IMR-90 (cell line): ENCODE measurements around the gene LTF. TPM values are rescaled to one million over a fixed set of nuclear protein-coding genes. Genes with fewer than 3 reads are reported as not detected.
"Not testable (repeated sequence)": the region's sequence is repeated elsewhere in the genome, so short reads cannot be mapped to it uniquely, and the experiment has no call there.

ENCODE experiments used
- ATAC-seq: fragments of 200-7000 bp; cut with Tn5 transposase; 2 replicates; pipeline ENCODE4 v1.9.1; 2020; ENCODE audit warnings: low read depth, mild to moderate bottlenecking, moderate library complexity
- BruUV-seq: library from RNA; stranded (reverse); fragments of 400-500 nt; replicated peaks from 2 replicates; lab custom pipeline; 2021; lab: Mats Ljungman, UMichigan
- CTCF ChIA-PET: fragments of 300-600 bp; formaldehyde crosslinking; extraction: SDS; loops from one replicate; lab custom pipeline; 2021; ENCODE audit warnings: antibody characterized with exemption; lab: Yijun Ruan, JAX
- POLR2A ChIA-PET: fragments of 300-600 bp; sonication (Branson Sonifier 250); formaldehyde crosslinking; loops from one replicate; lab custom pipeline; 2022; ENCODE audit warnings: antibody characterized with exemption; ENCODE audit not compliant: unreplicated experiment; lab: Charles Lee
- DNase-seq: peaks from one replicate; pipeline ENCODE4 v3.0.0; 2013
- H2AFZ ChIP-seq: replicated peaks from 2 replicates; pipeline ENCODE3; 2013; ENCODE audit warnings: low read length, mild to moderate bottlenecking; ENCODE audit not compliant: poor library complexity
- H2AK5ac ChIP-seq: 2 replicates; pipeline ENCODE4 v1.6.1; 2013; ENCODE audit warnings: low read depth, low read length, inconsistent platforms
- H2AK9ac ChIP-seq: replicated peaks from 2 replicates; pipeline ENCODE3; 2013; ENCODE audit warnings: mild to moderate bottlenecking, low read depth, low read length, moderate library complexity; ENCODE audit not compliant: poor library complexity
- H2BK120ac ChIP-seq: 2 replicates; pipeline ENCODE4 v1.6.1; 2013; ENCODE audit warnings: low read depth, low read length, inconsistent platforms
- H2BK15ac ChIP-seq: 3 replicates; pipeline ENCODE4 v1.6.1; 2013; ENCODE audit warnings: low read depth, low read length, inconsistent platforms
- H2BK20ac ChIP-seq: 2 replicates; pipeline ENCODE4 v1.6.1; 2013; ENCODE audit warnings: low read depth, mild to moderate bottlenecking, inconsistent platforms, low read length, moderate library complexity
- H2BK5ac ChIP-seq: 2 replicates; pipeline ENCODE4 v1.6.1; 2013; ENCODE audit warnings: mild to moderate bottlenecking, low read depth, low read length, inconsistent platforms; ENCODE audit not compliant: poor library complexity, severe bottlenecking
- H3K14ac ChIP-seq: replicated peaks from 2 replicates; pipeline ENCODE4 v1.6.1; 2013; ENCODE audit warnings: low read depth, low read length, inconsistent platforms
- H3K18ac ChIP-seq: 2 replicates; pipeline ENCODE4 v1.6.1; 2013; ENCODE audit warnings: low read depth, low read length, control low read depth
- H3K23ac ChIP-seq: 2 replicates; pipeline ENCODE4 v1.6.1; 2013; ENCODE audit warnings: low read depth, low read length, inconsistent platforms
- H3K27ac ChIP-seq: 2 replicates; pipeline ENCODE4 v1.5.1; 2013; ENCODE audit warnings: mild to moderate bottlenecking, control low read depth, low read length; ENCODE audit not compliant: insufficient read depth
- H3K27me3 ChIP-seq: 2 replicates; pipeline ENCODE4 v1.6.1; 2013; ENCODE audit warnings: low read length; ENCODE audit not compliant: control insufficient read depth, insufficient read depth
- H3K36me3 ChIP-seq: 2 replicates; pipeline ENCODE4 v1.6.1; 2013; ENCODE audit warnings: low read length, mixed read lengths; ENCODE audit not compliant: control insufficient read depth, insufficient read depth
- H3K4ac ChIP-seq: 2 replicates; pipeline ENCODE4 v1.6.1; 2013; ENCODE audit warnings: low read depth, low read length, inconsistent platforms
- H3K4me1 ChIP-seq: 2 replicates; pipeline ENCODE4 v1.6.1; 2013; ENCODE audit warnings: low read length, mixed read lengths; ENCODE audit not compliant: control insufficient read depth, insufficient read depth
- H3K4me2 ChIP-seq: 2 replicates; pipeline ENCODE4 v1.6.1; 2013; ENCODE audit warnings: low read depth, mild to moderate bottlenecking, control low read depth, low read length, moderate library complexity
- H3K4me3 ChIP-seq: 2 replicates; pipeline ENCODE4 v1.5.1; 2013; ENCODE audit warnings: low read depth, mild to moderate bottlenecking, control low read depth, low read length, moderate library complexity; ENCODE audit not compliant: insufficient read depth
- H3K56ac ChIP-seq: 2 replicates; pipeline ENCODE4 v1.6.1; 2013; ENCODE audit warnings: low read length, inconsistent platforms; ENCODE audit not compliant: insufficient read depth; ENCODE audit errors: extremely low read depth
- H3K79me1 ChIP-seq, 2 experiments: 2 replicates each; pipeline ENCODE4 v1.6.1; 2013; ENCODE audit warnings: low read length in 2 of 2, inconsistent platforms in 1 of 2, low read depth in 1 of 2
- H3K9ac ChIP-seq: 2 replicates; pipeline ENCODE4 v1.6.1; 2013; ENCODE audit warnings: low read depth, low read length, control low read depth
- H3K9me1 ChIP-seq: 2 replicates; pipeline ENCODE4 v1.6.1; 2013; ENCODE audit warnings: low read length, inconsistent platforms; ENCODE audit not compliant: insufficient read depth
- H3K9me3 ChIP-seq: 2 replicates; pipeline ENCODE4 v1.6.1; 2013; ENCODE audit warnings: low read length; ENCODE audit not compliant: control insufficient read depth, insufficient read depth
- H4K20me1 ChIP-seq: 2 replicates; pipeline ENCODE4 v1.6.1; 2013; ENCODE audit warnings: low read length, inconsistent platforms; ENCODE audit not compliant: insufficient read depth
- H4K5ac ChIP-seq: 2 replicates; pipeline ENCODE4 v1.6.1; 2013; ENCODE audit warnings: mild to moderate bottlenecking, low read depth, low read length, control low read depth
- H4K8ac ChIP-seq, 2 experiments: 2 replicates each; pipeline ENCODE4 v1.6.1; 2013; ENCODE audit warnings: low read depth in 2 of 2, low read length in 2 of 2, control low read depth in 1 of 2, inconsistent platforms in 1 of 2
- H4K91ac ChIP-seq: 2 replicates; pipeline ENCODE4 v1.6.1; 2013; ENCODE audit warnings: low read depth, low read length, inconsistent platforms; ENCODE audit not compliant: insufficient read depth
- CTCF ChIP-seq: conservative IDR thresholded peaks from 2 replicates; pipeline ENCODE4 v1.5.1; 2012; ENCODE audit warnings: mild to moderate bottlenecking, low read depth, low read length, improper control_type of control experiment
- FOS ChIP-seq: fragments of 150-350 bp; IDR thresholded peaks from 2 replicates; pipeline ENCODE4 v1.6.1; 2016; ENCODE audit warnings: low read depth, low read length
- MXI1 ChIP-seq: IDR thresholded peaks from 2 replicates; pipeline ENCODE4 v1.6.1; 2012; ENCODE audit warnings: low read depth, mild to moderate bottlenecking, low read length, moderate library complexity, borderline replicate concordance
- NFE2L2 ChIP-seq: fragments of 150-350 bp; IDR thresholded peaks from 2 replicates; pipeline ENCODE4 v1.6.1; 2016; ENCODE audit warnings: low read depth, mild to moderate bottlenecking, low read length
- RFX5 ChIP-seq: IDR thresholded peaks from 2 replicates; pipeline ENCODE4 v1.8.0; 2012; ENCODE audit warnings: low read depth, mild to moderate bottlenecking, low read length, moderate library complexity
- WGBS, 2 experiments: methylation state at CpG; one replicate each; pipeline versions ENCODE4 v1.1.5 to v1.1.7; 2013; ENCODE audit warnings: missing lambda C conversion rate in 2 of 2; ENCODE audit not compliant: insufficient read length in 1 of 2; ENCODE audit errors: extremely low coverage in 2 of 2; 5-methylcytosine and 5-hydroxymethylcytosine counted together
- dilution Hi-C: fragments of 300-500 bp; cut with HindIII; formaldehyde crosslinking; loops from one replicate; pipeline ENCODE4 v1.14.3; 2018; ENCODE audit warnings: low sequenced_read_pairs; ENCODE audit not compliant: unreplicated experiment
- in situ Hi-C: fragments of 300-500 bp; cut with MboI; formaldehyde crosslinking; loops from 3 replicates; pipeline ENCODE4 v1.14.3; 2019; ENCODE audit warnings: low sequenced_read_pairs, inconsistent platforms, mixed read lengths
- intact Hi-C: fragments of 100-400 bp; cut with micrococcal nuclease; formaldehyde crosslinking; loops from 2 replicates; pipeline ENCODE4 v1.10.0; 2022
- polyA plus RNA-seq, 3 experiments: library from polyadenylated mRNA; depleted of rRNA; stranded (reverse); fragments of >200 nt; gene quantifications; 2 replicates each; pipeline ENCODE4 v1.2.3, GENCODE V29; 2012; ENCODE audit warnings: low replicate concordance in 1 of 3
- total RNA-seq: library from RNA; depleted of rRNA; stranded (reverse); fragments of >200 nt; gene quantifications from 2 replicates; pipeline ENCODE4 v1.2.3, GENCODE V29; 2012

Gene LTF
- total and polyA plus RNA-seq, 2 of the 4 experiments (the other 2 are of a cell fraction) = not detected

DNA sequence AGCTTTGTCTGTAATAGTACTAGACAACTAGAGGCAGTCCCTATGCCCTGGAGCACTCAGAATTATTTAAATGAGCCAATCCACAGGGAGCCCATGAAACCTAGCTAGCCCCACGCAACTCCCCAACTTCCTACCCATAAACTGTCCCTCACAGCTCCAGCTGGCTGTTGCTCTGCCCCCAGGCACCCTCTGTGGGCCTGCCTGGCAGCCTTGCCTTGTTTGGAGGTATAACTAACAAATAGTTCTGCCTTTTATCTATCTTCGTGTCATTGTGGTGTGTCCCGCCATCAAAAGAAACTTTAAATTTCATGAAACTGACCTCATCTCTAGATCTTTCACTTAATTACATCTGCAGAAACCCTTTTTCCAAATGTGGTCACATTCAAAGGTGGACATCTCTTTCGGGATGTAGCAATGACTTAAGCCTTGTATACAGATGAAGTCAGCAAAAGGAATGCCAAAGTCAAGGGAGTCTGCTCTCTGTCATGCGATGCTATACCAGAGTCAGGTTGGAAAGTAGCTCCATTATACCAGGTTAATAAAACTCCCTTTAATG, 31.3 kb upstream of the LTF start (continued):
- TF ChIP-seq NFE2L2 (no peak), MXI1 (no peak), RFX5 (no peak), CTCF (no peak), FOS (peak; percentile 69; the same call in 1 of the 2 replicates)

DNA sequence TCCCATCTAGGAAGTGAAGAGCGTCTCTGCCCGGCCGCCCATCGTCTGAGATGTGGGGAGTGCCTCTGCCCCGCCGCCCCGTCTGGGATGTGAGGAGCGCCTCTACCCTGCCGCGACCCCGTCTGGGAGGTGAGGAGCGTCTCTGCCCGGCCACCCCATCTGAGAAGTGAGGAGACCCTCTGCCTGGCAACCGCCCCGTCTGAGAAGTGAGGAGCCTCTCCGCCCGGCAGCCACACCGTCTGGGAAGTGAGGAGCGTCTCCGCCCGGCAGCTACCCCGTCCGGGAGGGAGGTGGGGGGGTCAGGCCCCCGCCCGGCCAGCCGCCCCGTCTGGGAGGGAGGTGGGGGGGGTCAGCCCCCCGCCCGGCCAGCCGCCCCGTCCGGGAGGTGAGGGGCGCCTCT, 29.8 kb upstream of the LTF start:
- CTCF ChIA-PET, intact Hi-C loops, DNase-seq, H3K4ac ChIP-seq, H2AK5ac ChIP-seq, H3K14ac ChIP-seq, H3K4me3 ChIP-seq, H4K20me1 ChIP-seq, H2BK20ac ChIP-seq, H3K4me2 ChIP-seq, dilution Hi-C loops, H2BK15ac ChIP-seq, H3K9ac ChIP-seq, H4K8ac ChIP-seq, H4K5ac ChIP-seq, H3K9me3 ChIP-seq, H2AFZ ChIP-seq, POLR2A ChIA-PET, H3K27ac ChIP-seq, H3K23ac ChIP-seq, H3K79me1 ChIP-seq, H3K27me3 ChIP-seq, H4K91ac ChIP-seq, BruUV-seq, H2BK120ac ChIP-seq, H2AK9ac ChIP-seq, H3K36me3 ChIP-seq, H3K56ac ChIP-seq, H3K18ac ChIP-seq, H2BK5ac ChIP-seq, ATAC-seq: not testable (repeated sequence)
- in situ Hi-C loops = loop anchor here (25.0 kb wide), 1 partner anchor 393 kb away; the partner anchor contains the start of gene PTH1R
- Histone ChIP-seq H3K9me1 (peaks cover 19% of the 10 kb centered on the region), H3K4me1 (peaks cover 28% of the 10 kb centered on the region)
- WGBS, 2 experiments = no CpG with 5 or more reads among the region's 33 CpGs
